Smooth muscle cell of the umbilical artery (primary cell): ENCODE data around the gene HSPA5. TPM values are rescaled to one million over a fixed set of nuclear protein-coding genes. Genes with fewer than 3 reads are reported as not detected.

Source experiments
- total RNA-seq: library from RNA; depleted of rRNA; stranded (reverse); fragments of >200 nt; gene quantifications from 2 replicates; pipeline ENCODE4 v1.2.3, GENCODE V29; 2014

The HSPA5 gene
- total RNA-seq, result 424 and 572 TPM in 2 replicates

GRCh38 chr9:125241000-125241862 lies at the start of gene HSPA5:
Gene HSPA5 (minus strand): TSS chr9:125241343. CDS start chr9:125241126, 217 bp downstream.

GRCh38 chr9:125261501-125262293 lies 20.6 kb upstream of the HSPA5 start, which contains the start of gene GAPVD1:
Gene GAPVD1 (plus strand): TSS chr9:125261826. CDS start chr9:125298922, 37,096 bp downstream.

GRCh38 chr9:125200216-125201047 lies 40.7 kb downstream of the HSPA5 start, which contains the start of gene RABEPK:
Gene RABEPK (plus strand): TSS chr9:125200542. CDS start chr9:125203014, 2,472 bp downstream.

GRCh38 chr9:125189361-125190289 lies 51.5 kb downstream of the HSPA5 start, which contains the start of gene PPP6C:
Gene PPP6C (minus strand): TSS chr9:125189803. CDS start chr9:125189718, 85 bp downstream.

Other genes starting within 250 kb of the HSPA5 start
- gene SCAI, start 97.8 kb downstream of the HSPA5 start, total RNA-seq, result 14.3 and 18.6 TPM in 2 replicates
- gene PPP6C, start 51.5 kb downstream of the HSPA5 start, total RNA-seq, result 12.8 and 14.3 TPM in 2 replicates
- 33.4 and 34.7 TPM in 2 replicates for gene RABEPK, start 40.8 kb downstream of the HSPA5 start, total RNA-seq
- 51.1 and 66.0 TPM in 2 replicates for gene GAPVD1, start 20.5 kb upstream of the HSPA5 start, total RNA-seq